ENCODE results near the gene ADARB2.

DNA sequence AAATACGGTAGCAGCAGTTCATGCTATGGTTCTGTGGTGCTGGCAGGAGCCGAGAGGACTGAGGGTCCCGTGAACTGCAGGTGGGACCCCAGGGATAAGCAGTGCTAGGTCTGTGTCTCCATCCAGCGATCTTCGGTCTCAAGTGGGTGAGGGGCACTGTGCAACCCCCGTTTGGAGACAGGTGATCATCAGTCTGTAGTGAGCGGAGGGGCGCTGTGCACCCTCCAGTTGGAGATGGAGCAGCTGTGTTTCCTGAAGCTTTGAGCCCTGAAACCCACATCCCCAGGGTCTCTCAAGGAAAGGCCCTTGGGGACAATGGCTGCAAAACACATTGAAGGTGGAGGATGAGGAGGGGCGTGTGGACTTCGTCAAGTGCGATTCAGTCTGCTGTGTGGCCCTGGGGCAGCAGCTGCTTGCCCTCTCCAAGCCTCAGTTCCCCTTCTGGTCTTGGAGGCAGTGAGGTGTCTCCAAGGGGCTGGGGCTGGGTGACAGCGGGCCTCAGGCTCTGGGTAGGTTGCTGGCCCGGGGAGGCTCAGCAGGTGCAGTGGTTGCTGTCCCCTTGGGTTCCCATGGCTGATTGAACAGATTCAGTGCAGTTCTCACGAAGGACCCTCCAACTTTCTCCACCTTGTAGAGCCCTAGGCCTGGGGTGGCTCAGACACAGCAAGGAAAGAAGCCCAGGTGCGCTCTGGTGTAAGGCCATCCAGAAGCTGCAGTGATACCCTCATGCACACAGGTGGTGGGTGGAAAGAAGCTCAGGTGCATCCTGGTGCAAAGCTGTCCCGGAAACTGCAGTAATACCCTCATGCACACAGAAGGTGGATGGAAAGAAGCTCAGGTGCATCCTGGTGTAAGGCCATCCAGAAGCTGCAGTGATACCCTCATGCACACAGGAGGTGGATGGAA, 160.6 kb downstream of the ADARB2 start:
- TF ChIP-seq EZH2 (IDR thresholded peaks at IDR 0.05; ENCODE audit: borderline replicate concordance): no peak
- TF ChIP-seq, protein P1, sequence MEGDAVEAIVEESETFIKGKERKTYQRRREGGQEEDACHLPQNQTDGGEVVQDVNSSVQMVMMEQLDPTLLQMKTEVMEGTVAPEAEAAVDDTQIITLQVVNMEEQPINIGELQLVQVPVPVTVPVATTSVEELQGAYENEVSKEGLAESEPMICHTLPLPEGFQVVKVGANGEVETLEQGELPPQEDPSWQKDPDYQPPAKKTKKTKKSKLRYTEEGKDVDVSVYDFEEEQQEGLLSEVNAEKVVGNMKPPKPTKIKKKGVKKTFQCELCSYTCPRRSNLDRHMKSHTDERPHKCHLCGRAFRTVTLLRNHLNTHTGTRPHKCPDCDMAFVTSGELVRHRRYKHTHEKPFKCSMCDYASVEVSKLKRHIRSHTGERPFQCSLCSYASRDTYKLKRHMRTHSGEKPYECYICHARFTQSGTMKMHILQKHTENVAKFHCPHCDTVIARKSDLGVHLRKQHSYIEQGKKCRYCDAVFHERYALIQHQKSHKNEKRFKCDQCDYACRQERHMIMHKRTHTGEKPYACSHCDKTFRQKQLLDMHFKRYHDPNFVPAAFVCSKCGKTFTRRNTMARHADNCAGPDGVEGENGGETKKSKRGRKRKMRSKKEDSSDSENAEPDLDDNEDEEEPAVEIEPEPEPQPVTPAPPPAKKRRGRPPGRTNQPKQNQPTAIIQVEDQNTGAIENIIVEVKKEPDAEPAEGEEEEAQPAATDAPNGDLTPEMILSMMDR (IDR thresholded peaks at IDR 0.05; ENCODE audit: poor library complexity): no peak

Data from hepatocyte (in vitro differentiated cells).